IMR-90 (cell line): ENCODE data around the gene TNFSF12.

Experiments used
- MXI1 ChIP-seq: IDR thresholded peaks from 2 replicates; pipeline ENCODE4 v1.6.1; 2012; ENCODE audit warnings: low read depth, mild to moderate bottlenecking, low read length, moderate library complexity, borderline replicate concordance
- NFE2L2 ChIP-seq: fragments of 150-350 bp; IDR thresholded peaks from 2 replicates; pipeline ENCODE4 v1.6.1; 2016; ENCODE audit warnings: low read depth, mild to moderate bottlenecking, low read length
- POLR2A ChIP-seq: IDR thresholded peaks from 2 replicates; pipeline ENCODE4 v1.6.1; 2012; ENCODE audit warnings: mild to moderate bottlenecking, low read depth, low read length
- RAD21 ChIP-seq: IDR thresholded peaks from 2 replicates; pipeline ENCODE4 v1.6.1; 2012; ENCODE audit warnings: low read length, improper control_type of control experiment
- RFX5 ChIP-seq: IDR thresholded peaks from 2 replicates; pipeline ENCODE4 v1.8.0; 2012; ENCODE audit warnings: low read depth, mild to moderate bottlenecking, low read length, moderate library complexity
- TF ChIP-seq, protein P1 (sequence below): conservative IDR thresholded peaks from 2 replicates; pipeline ENCODE4 v1.5.1; 2012; ENCODE audit warnings: mild to moderate bottlenecking, low read depth, low read length, improper control_type of control experiment
- TF ChIP-seq, protein P2 (sequence below): fragments of 150-350 bp; IDR thresholded peaks from 2 replicates; pipeline ENCODE4 v1.6.1; 2017; ENCODE audit warnings: mild to moderate bottlenecking, antibody characterized with exemption, low read length, low read depth

GRCh38 chr17:7550344-7550743 is 1.5 kb downstream of the TNFSF12 start:
- TF ChIP-seq MXI1 (no peak), POLR2A (no peak), NFE2L2 (no peak), RAD21 (no peak), RFX5 (no peak)
- TF ChIP-seq, protein P1, sequence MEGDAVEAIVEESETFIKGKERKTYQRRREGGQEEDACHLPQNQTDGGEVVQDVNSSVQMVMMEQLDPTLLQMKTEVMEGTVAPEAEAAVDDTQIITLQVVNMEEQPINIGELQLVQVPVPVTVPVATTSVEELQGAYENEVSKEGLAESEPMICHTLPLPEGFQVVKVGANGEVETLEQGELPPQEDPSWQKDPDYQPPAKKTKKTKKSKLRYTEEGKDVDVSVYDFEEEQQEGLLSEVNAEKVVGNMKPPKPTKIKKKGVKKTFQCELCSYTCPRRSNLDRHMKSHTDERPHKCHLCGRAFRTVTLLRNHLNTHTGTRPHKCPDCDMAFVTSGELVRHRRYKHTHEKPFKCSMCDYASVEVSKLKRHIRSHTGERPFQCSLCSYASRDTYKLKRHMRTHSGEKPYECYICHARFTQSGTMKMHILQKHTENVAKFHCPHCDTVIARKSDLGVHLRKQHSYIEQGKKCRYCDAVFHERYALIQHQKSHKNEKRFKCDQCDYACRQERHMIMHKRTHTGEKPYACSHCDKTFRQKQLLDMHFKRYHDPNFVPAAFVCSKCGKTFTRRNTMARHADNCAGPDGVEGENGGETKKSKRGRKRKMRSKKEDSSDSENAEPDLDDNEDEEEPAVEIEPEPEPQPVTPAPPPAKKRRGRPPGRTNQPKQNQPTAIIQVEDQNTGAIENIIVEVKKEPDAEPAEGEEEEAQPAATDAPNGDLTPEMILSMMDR = no peak
- TF ChIP-seq, protein P2, sequence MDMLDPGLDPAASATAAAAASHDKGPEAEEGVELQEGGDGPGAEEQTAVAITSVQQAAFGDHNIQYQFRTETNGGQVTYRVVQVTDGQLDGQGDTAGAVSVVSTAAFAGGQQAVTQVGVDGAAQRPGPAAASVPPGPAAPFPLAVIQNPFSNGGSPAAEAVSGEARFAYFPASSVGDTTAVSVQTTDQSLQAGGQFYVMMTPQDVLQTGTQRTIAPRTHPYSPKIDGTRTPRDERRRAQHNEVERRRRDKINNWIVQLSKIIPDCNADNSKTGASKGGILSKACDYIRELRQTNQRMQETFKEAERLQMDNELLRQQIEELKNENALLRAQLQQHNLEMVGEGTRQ = no peak
